SIG-M5 treated with dmso at 0.1 percent for 504 hours (cell line): ENCODE results near the gene PRSS3.
"Not testable (repeated sequence)": the region's sequence is repeated elsewhere in the genome, so short reads cannot be mapped to it uniquely, and the experiment has no call there.

Experiments
- DNase-seq: peaks from one replicate; lab custom pipeline; 2025; ENCODE audit not compliant: unreplicated experiment; lab: John Stamatoyannopoulos, UW

Gene PRSS3

GRCh38 chr9:33785914-33786313, 9.4 kb upstream of the PRSS3 start:
- peak; percentile 21 for DNase-seq

GRCh38 chr9:33786681-33787080, 8.7 kb upstream of the PRSS3 start:
- DNase-seq, result no peak

- no peak for DNase-seq
These were observed 7.5 kb upstream of the PRSS3 start for GRCh38 chr9:33787839-33788238.

GRCh38 chr9:33789429-33789828, 5.9 kb upstream of the PRSS3 start:
- not testable (repeated sequence) for DNase-seq

GRCh38 chr9:33791117-33791516, 4.2 kb upstream of the PRSS3 start:
- DNase-seq, result no peak

GRCh38 chr9:33793496-33793895, 1.9 kb upstream of the PRSS3 start:
- DNase-seq, result not testable (repeated sequence)

- DNase-seq, result no peak
These were observed 801 bp upstream of the PRSS3 start for GRCh38 chr9:33794560-33794959.

GRCh38 chr9:33795819-33796218, 458 bp downstream of the PRSS3 start:
- no peak for DNase-seq

- not testable (repeated sequence) for DNase-seq
These were observed 1.3 kb downstream of the PRSS3 start for GRCh38 chr9:33796679-33797078.

GRCh38 chr9:33797837-33798236, 2.5 kb downstream of the PRSS3 start:
- DNase-seq, result no peak

- no peak for DNase-seq
These were observed 3.2 kb downstream of the PRSS3 start for GRCh38 chr9:33798545-33798944.

GRCh38 chr9:33799928-33800704, 4.8 kb downstream of the PRSS3 start:
- no peak for DNase-seq

GRCh38 chr9:33800886-33801285, 5.5 kb downstream of the PRSS3 start:
- no peak for DNase-seq

- not testable (repeated sequence) for DNase-seq
These were observed 6.7 kb downstream of the PRSS3 start for GRCh38 chr9:33801943-33802500.

GRCh38 chr9:33804196-33804595, 8.8 kb downstream of the PRSS3 start:
- not testable (repeated sequence) for DNase-seq

- DNase-seq, result not testable (repeated sequence)
These were observed 11.8 kb downstream of the PRSS3 start for GRCh38 chr9:33807156-33807555.

GRCh38 chr9:33808979-33809322, 13.6 kb downstream of the PRSS3 start:
- not testable (repeated sequence) for DNase-seq

GRCh38 chr9:33809506-33809905, 14.1 kb downstream of the PRSS3 start:
- DNase-seq, result no peak

- DNase-seq, result peak; percentile 64
These were observed 18.6 kb downstream of the PRSS3 start for GRCh38 chr9:33813712-33814641.

GRCh38 chr9:33815781-33816180, 20.4 kb downstream of the PRSS3 start:
- no peak for DNase-seq

- peak; percentile 89 for DNase-seq
These were observed 21.2 kb downstream of the PRSS3 start, which contains the start of gene UBE2R2 for GRCh38 chr9:33816327-33817252. Gene UBE2R2, plus strand, starts transcription at chr9:33817160. Its CDS starts 598 bp downstream, at chr9:33817758.
